ENCODE data around the gene ZFP42. TPM values are rescaled to one million over a fixed set of nuclear protein-coding genes. Genes with fewer than 3 reads are reported as not detected.
A peak's percentile ranks its signal among the peaks of the same experiment; 100 is the strongest.

Gene ZFP42
- total RNA-seq, 1 donor from 2014 or later, result 9.1 TPM

GRCh38 chr4:188012426-188012945 lies 16.9 kb downstream of the ZFP42 start:
- TF ChIP-seq CTCF (IDR thresholded peaks at IDR 0.05; ENCODE audit: insufficient read depth, low read length, poor library complexity, severe bottlenecking), result no peak
- Histone ChIP-seq H3K4me3 (ENCODE audit: low read depth, low read length) (no peak overlapping the region), H3K27me3 (ENCODE audit: control insufficient read depth, insufficient read depth, low read length) (no peaks in the 10 kb centered on the region), H3K36me3 (ENCODE audit: control insufficient read depth, insufficient read depth, low read length) (no peaks in the 10 kb centered on the region)
- DNase-seq (ENCODE audit: low read depth), result no peak

GRCh38 chr4:188015025-188015940 lies 19.7 kb downstream of the ZFP42 start:
- H3K36me3 ChIP-seq (ENCODE audit: control insufficient read depth, insufficient read depth, low read length), result no peaks in the 10 kb centered on the region
- DNase-seq (ENCODE audit: low read depth), result peak; percentile 16
- no peak overlapping the region for H3K4me3 ChIP-seq (ENCODE audit: low read depth, low read length)
- H3K27me3 ChIP-seq (ENCODE audit: control insufficient read depth, insufficient read depth, low read length), result no peaks in the 10 kb centered on the region
- TF ChIP-seq CTCF (IDR thresholded peaks at IDR 0.05; ENCODE audit: insufficient read depth, low read length, poor library complexity, severe bottlenecking), result no peak

GRCh38 chr4:188016754-188017153 lies 21.2 kb downstream of the ZFP42 start:
- no peak overlapping the region for H3K4me3 ChIP-seq (ENCODE audit: low read depth, low read length)
- no peaks in the 10 kb centered on the region for H3K27me3 ChIP-seq (ENCODE audit: control insufficient read depth, insufficient read depth, low read length)
- no peak for DNase-seq (ENCODE audit: low read depth)
- TF ChIP-seq CTCF (IDR thresholded peaks at IDR 0.05; ENCODE audit: insufficient read depth, low read length, poor library complexity, severe bottlenecking), result no peak
- no peaks in the 10 kb centered on the region for H3K36me3 ChIP-seq (ENCODE audit: control insufficient read depth, insufficient read depth, low read length)

- H3K36me3 ChIP-seq (ENCODE audit: control insufficient read depth, insufficient read depth, low read length), result no peaks in the 10 kb centered on the region
- DNase-seq (ENCODE audit: low read depth), result no peak
- H3K27me3 ChIP-seq (ENCODE audit: control insufficient read depth, insufficient read depth, low read length), result no peaks in the 10 kb centered on the region
- no peak for TF ChIP-seq CTCF (IDR thresholded peaks at IDR 0.05; ENCODE audit: insufficient read depth, low read length, poor library complexity, severe bottlenecking)
- no peak overlapping the region for H3K4me3 ChIP-seq (ENCODE audit: low read depth, low read length)
These were observed 22.7 kb downstream of the ZFP42 start for GRCh38 chr4:188018262-188018661.

GRCh38 chr4:188021548-188022249 lies 26.1 kb downstream of the ZFP42 start:
- TF ChIP-seq CTCF (IDR thresholded peaks at IDR 0.05; ENCODE audit: insufficient read depth, low read length, poor library complexity, severe bottlenecking), result no peak

More at GRCh38 chr4:188021548-188022249, 26.1 kb downstream of the ZFP42 start:
- Histone ChIP-seq H3K4me3 (ENCODE audit: low read depth, low read length) (no peak overlapping the region), H3K27me3 (ENCODE audit: control insufficient read depth, insufficient read depth, low read length) (no peaks in the 10 kb centered on the region), H3K36me3 (ENCODE audit: control insufficient read depth, insufficient read depth, low read length) (no peaks in the 10 kb centered on the region)
- no peak for DNase-seq (ENCODE audit: low read depth)

Data from kidney epithelial cell (primary cell).